HCT116 (cell line): ENCODE measurements around the gene OR6K6.

Source experiments
- EZH2 ChIP-seq: fragments of 200-600 bp; sonication (generic); IDR thresholded peaks from 2 replicates; pipeline ENCODE4 v1.6.1; 2017; ENCODE audit warnings: antibody characterized with exemption, mixed run types
- JUND ChIP-seq: IDR thresholded peaks from 2 replicates; pipeline ENCODE4 v1.6.1; 2012
- SP1 ChIP-seq: IDR thresholded peaks from 2 replicates; pipeline ENCODE4 v1.6.1; 2012; ENCODE audit warnings: low read depth
- TF ChIP-seq, protein P1 (sequence below), 3 experiments: fragments of 200-600 bp in 1 of 3; sonication (generic) in 1 of 3; IDR thresholded peaks in 2 of 3; conservative IDR thresholded peaks in 1 of 3; 2 replicates each; pipeline ENCODE4 v1.5.1; 2012 to 2017; ENCODE audit warnings: low read depth in 2 of 3, low read length in 2 of 3, antibody characterized with exemption in 1 of 3, borderline replicate concordance in 1 of 3, control low read depth in 1 of 3, mild to moderate bottlenecking in 1 of 3, mixed read lengths in 1 of 3, mixed run types in 1 of 3, moderate library complexity in 1 of 3; ENCODE audit not compliant: insufficient read depth in 1 of 3
- TF ChIP-seq, protein P2 (sequence below): IDR thresholded peaks from 2 replicates; pipeline ENCODE4 v1.6.1; 2012; ENCODE audit warnings: low read depth

DNA sequence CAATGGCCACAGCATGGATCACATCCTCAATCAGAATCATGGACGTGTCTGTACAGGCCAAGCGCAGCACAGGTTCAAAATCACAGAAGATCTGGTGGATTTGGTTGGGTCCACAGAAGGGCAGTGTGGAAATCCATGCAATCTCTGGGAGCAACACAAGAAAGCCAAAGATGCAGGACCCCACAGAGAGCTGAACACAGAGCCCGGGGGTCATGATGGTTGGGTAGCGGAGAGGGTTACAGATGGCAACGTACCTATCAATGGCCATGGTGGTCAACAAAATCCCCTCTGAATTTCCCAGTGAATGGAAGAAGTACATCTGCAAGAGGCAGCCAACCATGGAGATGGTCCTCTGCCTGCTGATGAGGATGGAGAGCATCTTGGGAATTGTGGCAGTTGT, 30.1 kb upstream of the OR6K6 start:
- TF ChIP-seq, protein P1, sequence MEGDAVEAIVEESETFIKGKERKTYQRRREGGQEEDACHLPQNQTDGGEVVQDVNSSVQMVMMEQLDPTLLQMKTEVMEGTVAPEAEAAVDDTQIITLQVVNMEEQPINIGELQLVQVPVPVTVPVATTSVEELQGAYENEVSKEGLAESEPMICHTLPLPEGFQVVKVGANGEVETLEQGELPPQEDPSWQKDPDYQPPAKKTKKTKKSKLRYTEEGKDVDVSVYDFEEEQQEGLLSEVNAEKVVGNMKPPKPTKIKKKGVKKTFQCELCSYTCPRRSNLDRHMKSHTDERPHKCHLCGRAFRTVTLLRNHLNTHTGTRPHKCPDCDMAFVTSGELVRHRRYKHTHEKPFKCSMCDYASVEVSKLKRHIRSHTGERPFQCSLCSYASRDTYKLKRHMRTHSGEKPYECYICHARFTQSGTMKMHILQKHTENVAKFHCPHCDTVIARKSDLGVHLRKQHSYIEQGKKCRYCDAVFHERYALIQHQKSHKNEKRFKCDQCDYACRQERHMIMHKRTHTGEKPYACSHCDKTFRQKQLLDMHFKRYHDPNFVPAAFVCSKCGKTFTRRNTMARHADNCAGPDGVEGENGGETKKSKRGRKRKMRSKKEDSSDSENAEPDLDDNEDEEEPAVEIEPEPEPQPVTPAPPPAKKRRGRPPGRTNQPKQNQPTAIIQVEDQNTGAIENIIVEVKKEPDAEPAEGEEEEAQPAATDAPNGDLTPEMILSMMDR (IDR thresholded peaks at IDR 0.05 in 2 of 3, conservative IDR thresholded peaks at IDR 0.05 in 1 of 3; ENCODE audit: borderline replicate concordance in 1 of 3, insufficient read depth in 1 of 3, low read depth in 2 of 3, low read length in 2 of 3), result no peak
- TF ChIP-seq JUND (no peak), EZH2 (no peak), SP1 (no peak)
- TF ChIP-seq, protein P2, sequence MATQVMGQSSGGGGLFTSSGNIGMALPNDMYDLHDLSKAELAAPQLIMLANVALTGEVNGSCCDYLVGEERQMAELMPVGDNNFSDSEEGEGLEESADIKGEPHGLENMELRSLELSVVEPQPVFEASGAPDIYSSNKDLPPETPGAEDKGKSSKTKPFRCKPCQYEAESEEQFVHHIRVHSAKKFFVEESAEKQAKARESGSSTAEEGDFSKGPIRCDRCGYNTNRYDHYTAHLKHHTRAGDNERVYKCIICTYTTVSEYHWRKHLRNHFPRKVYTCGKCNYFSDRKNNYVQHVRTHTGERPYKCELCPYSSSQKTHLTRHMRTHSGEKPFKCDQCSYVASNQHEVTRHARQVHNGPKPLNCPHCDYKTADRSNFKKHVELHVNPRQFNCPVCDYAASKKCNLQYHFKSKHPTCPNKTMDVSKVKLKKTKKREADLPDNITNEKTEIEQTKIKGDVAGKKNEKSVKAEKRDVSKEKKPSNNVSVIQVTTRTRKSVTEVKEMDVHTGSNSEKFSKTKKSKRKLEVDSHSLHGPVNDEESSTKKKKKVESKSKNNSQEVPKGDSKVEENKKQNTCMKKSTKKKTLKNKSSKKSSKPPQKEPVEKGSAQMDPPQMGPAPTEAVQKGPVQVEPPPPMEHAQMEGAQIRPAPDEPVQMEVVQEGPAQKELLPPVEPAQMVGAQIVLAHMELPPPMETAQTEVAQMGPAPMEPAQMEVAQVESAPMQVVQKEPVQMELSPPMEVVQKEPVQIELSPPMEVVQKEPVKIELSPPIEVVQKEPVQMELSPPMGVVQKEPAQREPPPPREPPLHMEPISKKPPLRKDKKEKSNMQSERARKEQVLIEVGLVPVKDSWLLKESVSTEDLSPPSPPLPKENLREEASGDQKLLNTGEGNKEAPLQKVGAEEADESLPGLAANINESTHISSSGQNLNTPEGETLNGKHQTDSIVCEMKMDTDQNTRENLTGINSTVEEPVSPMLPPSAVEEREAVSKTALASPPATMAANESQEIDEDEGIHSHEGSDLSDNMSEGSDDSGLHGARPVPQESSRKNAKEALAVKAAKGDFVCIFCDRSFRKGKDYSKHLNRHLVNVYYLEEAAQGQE, result no peak
